K562 (cell line): ENCODE measurements around the gene ABLIM1. TPM values are rescaled to one million over a fixed set of nuclear protein-coding genes. Genes with fewer than 3 reads are reported as not detected.

Experiments
- ATAC-seq: fragments of 200-7000 bp; cut with Tn5 transposase; 3 replicates; pipeline ENCODE4 v1.9.1; 2020; ENCODE audit warnings: moderate library complexity
- BruUV-seq: library from RNA; stranded (reverse); fragments of 400-500 nt; replicated peaks from 2 replicates; lab custom pipeline; 2021; lab: Mats Ljungman, UMichigan
- CTCF ChIA-PET: fragments of 300-600 bp; formaldehyde crosslinking; extraction: SDS; loops from one replicate; lab custom pipeline; 2021; ENCODE audit warnings: low intra/inter-chr PET ratio; lab: Yijun Ruan, JAX
- POLR2A ChIA-PET: fragments of 300-600, 350-650 bp; sonication (Branson Sonifier 250); formaldehyde crosslinking; extraction: SDS; loops from one replicate; lab custom pipeline; 2021; ENCODE audit warnings: antibody characterized with exemption, inconsistent platforms; lab: Yijun Ruan, JAX
- DNase-seq, 4 experiments: peaks; one replicate each; pipeline versions ENCODE4 v3.0.0 to v3.0.0-alpha.2; 2011 to 2018; ENCODE audit warnings: low spot score in 3 of 4, mixed read lengths in 3 of 4; ENCODE audit errors: extremely low read depth in 1 of 4
- FAIRE-seq: peaks from 2 replicates; lab custom pipeline; 2011; peaks lifted over from hg19 to GRCh38; lab: Jason Lieb, UNC
- H2AFZ ChIP-seq: 2 replicates; pipeline ENCODE4 v1.6.0; 2011; ENCODE audit warnings: low read depth, low read length, control low read depth, inconsistent platforms
- H3K27ac ChIP-seq: fragments of 200-600 bp; 3 replicates; pipeline ENCODE4 v1.8.0; 2011; ENCODE audit warnings: low read depth, mild to moderate bottlenecking, control low read depth, inconsistent platforms, low read length, moderate library complexity, mixed read lengths; ENCODE audit errors: extremely low read depth
- H3K27me3 ChIP-seq, 2 experiments: fragments of 300-600 bp in 1 of 2; 2 replicates in 1 of 2; 3 replicates in 1 of 2; pipeline versions ENCODE4 v1.6.0 to v1.8.0; 2011; ENCODE audit warnings: inconsistent platforms in 2 of 2, low read length in 2 of 2, mild to moderate bottlenecking in 1 of 2, mixed read lengths in 1 of 2, moderate library complexity in 1 of 2; ENCODE audit not compliant: control insufficient read depth in 2 of 2, insufficient read depth in 2 of 2
- H3K36me3 ChIP-seq: fragments of 300-600 bp; 3 replicates; pipeline ENCODE4 v1.8.0; 2011; ENCODE audit warnings: mild to moderate bottlenecking, low read length, inconsistent platforms; ENCODE audit not compliant: control insufficient read depth, insufficient read depth
- H3K4me1 ChIP-seq, 2 experiments: fragments of 200-600 bp in 1 of 2; replicated peaks in 1 of 2; 2 replicates in 1 of 2; 3 replicates in 1 of 2; pipeline versions ENCODE4 v1.5.1 to v1.8.0; 2011; ENCODE audit warnings: inconsistent platforms in 2 of 2, low read length in 2 of 2, mild to moderate bottlenecking in 1 of 2, mixed read lengths in 1 of 2, moderate library complexity in 1 of 2; ENCODE audit not compliant: control insufficient read depth in 2 of 2, insufficient read depth in 2 of 2
- H3K4me2 ChIP-seq: 2 replicates; pipeline ENCODE4 v1.6.1; 2011; ENCODE audit warnings: low read length, control low read depth, inconsistent platforms, mixed read lengths; ENCODE audit not compliant: insufficient read depth
- H3K4me3 ChIP-seq: fragments of 200-600 bp; sonication (generic), shearing (Covaris generic); 2 replicates; pipeline ENCODE4 v1.5.1; 2016; ENCODE audit warnings: control low read depth, inconsistent platforms
- H3K79me2 ChIP-seq: fragments of 200-600 bp; 3 replicates; pipeline ENCODE4 v1.8.0; 2011; ENCODE audit warnings: low read length, inconsistent platforms; ENCODE audit not compliant: control insufficient read depth, insufficient read depth
- H3K9ac ChIP-seq, 2 experiments: 2 replicates each; pipeline versions ENCODE4 v1.6.0 to v1.6.1; 2011; ENCODE audit warnings: low read depth in 2 of 2, low read length in 2 of 2, control low read depth in 1 of 2, inconsistent platforms in 1 of 2, mild to moderate bottlenecking in 1 of 2, mixed read lengths in 1 of 2; ENCODE audit not compliant: insufficient read depth in 1 of 2
- H3K9me1 ChIP-seq: one replicate; pipeline ENCODE4 v1.6.0; 2011; ENCODE audit warnings: inconsistent platforms, mild to moderate bottlenecking, low read length, moderate library complexity; ENCODE audit not compliant: control insufficient read depth, insufficient read depth
- H3K9me3 ChIP-seq: replicated peaks from 2 replicates; pipeline ENCODE4 v1.5.1; 2011; ENCODE audit warnings: low read depth, low read length, inconsistent platforms; ENCODE audit not compliant: control insufficient read depth, insufficient read depth
- H4K20me1 ChIP-seq: replicated peaks from 2 replicates; pipeline ENCODE4 v1.6.1; 2011; ENCODE audit warnings: low read length, inconsistent platforms, mixed read lengths; ENCODE audit not compliant: control insufficient read depth, insufficient read depth
- ZNF217 ChIP-seq: sonication (generic); formaldehyde crosslinking; IDR thresholded peaks from 2 replicates; pipeline ENCODE4 v1.8.0; 2022; ENCODE audit warnings: mild to moderate bottlenecking, missing genetic modification reagents
- ZNF311 ChIP-seq: fragments of 250-450 bp; sonication (Bioruptor Pico); IDR thresholded peaks from 2 replicates; pipeline ENCODE4 v1.4.0; 2020; ENCODE audit warnings: mild to moderate bottlenecking, moderate library complexity
- ZNF780A ChIP-seq: fragments of 250-450 bp; sonication (Bioruptor Pico); IDR thresholded peaks from 2 replicates; pipeline ENCODE4 v1.5.0; 2021; ENCODE audit warnings: mild to moderate bottlenecking
- WGBS: fragments of 100-300 bp; shearing (Covaris generic); methylation state at CpG from one replicate; pipeline ENCODE4 v1.1.6; 2016; ENCODE audit warnings: low coverage, mixed read lengths; ENCODE audit not compliant: insufficient coverage; ENCODE audit errors: missing lambda C conversion rate; 5-methylcytosine and 5-hydroxymethylcytosine counted together
- in situ Hi-C: fragments of 300-500 bp; cut with MboI; formaldehyde crosslinking; loops from 4 replicates; pipeline ENCODE4 v1.15.0; 2018; ENCODE audit warnings: inconsistent platforms, mixed read lengths
- intact Hi-C: fragments of 100-400 bp; cut with micrococcal nuclease; formaldehyde crosslinking; loops from 2 replicates; pipeline ENCODE4 v1.14.2; 2022
- polyA plus RNA-seq, 8 experiments: library from polyadenylated mRNA; depleted of rRNA in 4 of 8; stranded (reverse) in 5 of 8; unstranded in 3 of 8; fragments of >200 nt; fragmentation: Nextera tagmentation in 2 of 8; fragmentation: Illumina TruSeq in 1 of 8; extraction: Ambion mirVana in 2 of 8; extraction: Trizol in 1 of 8; gene quantifications; 2 replicates each; pipeline versions ENCODE4 v1.2.1 to v1.2.3, GENCODE V29; 2011 to 2014; ENCODE audit warnings: inconsistent platforms in 1 of 8, missing spikeins in 1 of 8
- total RNA-seq, 7 experiments: library from RNA; depleted of rRNA in 6 of 7; stranded (reverse); fragments of >200 nt in 6 of 7; fragmentation: Illumina TruSeq in 2 of 7; extraction: Trizol in 2 of 7; gene quantifications; 2 replicates each; pipeline versions ENCODE4 v1.2.1 to v1.2.3, GENCODE V29; 2011 to 2021; ENCODE audit warnings: low replicate concordance in 1 of 7

ABLIM1 gene
- total and polyA plus RNA-seq, 9 of the 15 experiments (the other 6 are each of a cell fraction or from before 2014, with no cell fraction given): 0.07 to 0.49 (median 0.14) TPM; not detected in 6

DNA sequence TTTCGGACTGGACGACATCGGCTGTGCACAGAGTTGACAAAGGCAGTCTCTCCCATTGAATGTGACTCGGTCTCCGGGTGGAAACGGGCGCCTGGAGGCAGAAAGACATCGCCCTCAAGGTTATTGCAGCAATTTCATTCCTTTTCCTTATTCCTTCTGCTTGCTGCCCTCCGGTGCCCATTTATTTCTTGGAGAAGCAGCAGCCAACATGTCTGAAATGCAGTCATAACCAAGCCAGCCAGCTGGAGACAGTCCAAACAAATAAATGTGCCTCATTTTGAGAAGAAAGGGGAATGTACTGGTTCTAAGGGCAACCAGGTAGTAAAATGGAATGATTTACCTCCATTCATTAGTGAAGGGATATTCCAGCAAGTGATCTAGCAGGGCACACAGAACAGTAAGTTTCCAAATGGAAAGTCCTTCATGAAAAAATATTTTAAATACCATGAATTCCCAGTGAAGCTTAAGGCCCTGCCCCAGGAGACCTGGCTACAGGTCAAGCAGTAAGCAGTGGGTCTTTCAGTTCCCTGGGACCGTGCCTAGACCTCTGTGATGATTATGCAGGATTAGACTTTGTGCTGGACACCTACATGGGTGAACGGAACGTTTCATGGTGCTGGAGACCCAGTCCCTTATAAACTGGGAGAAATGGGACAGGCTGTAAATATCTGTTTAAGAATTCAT is 86.6 kb downstream of the ABLIM1 start:
- no peak for ATAC-seq
- H3K36me3 ChIP-seq: no peaks in the 10 kb centered on the region
- DNase-seq: no peak
- H3K27ac ChIP-seq: no peak overlapping the region
- intact Hi-C loops (no loop called here), in situ Hi-C loops (no loop called here)
- no peaks in the 10 kb centered on the region for H3K9me1 ChIP-seq
- H3K9me3 ChIP-seq: no peaks in the 10 kb centered on the region
- no peaks in the 10 kb centered on the region for H3K79me2 ChIP-seq
- H3K9ac ChIP-seq: no peak overlapping the region
- H3K4me1 ChIP-seq: no peaks in the 10 kb centered on the region
- H2AFZ ChIP-seq: no peak overlapping the region
- no peak overlapping the region for H3K4me2 ChIP-seq
- H4K20me1 ChIP-seq: no peaks in the 10 kb centered on the region
- no TSS peak for BruUV-seq
- ChIA-PET CTCF (no interaction called here), POLR2A (interaction anchor here (0.6 kb wide), 1 partner anchor 1333 kb away, joined by 3 read pairs; no protein-coding TSS in a partner anchor)
- no peak overlapping the region for H3K4me3 ChIP-seq
- no peak for FAIRE-seq
- no peaks in the 10 kb centered on the region for H3K27me3 ChIP-seq
- whole genome bisulfite sequencing: 1% methylated on average over 9 of the region's 12 CpGs
- TF ChIP-seq ZNF780A (CRISPR knock-in tag) (no peak), ZNF311 (CRISPR knock-in tag) (no peak)

DNA sequence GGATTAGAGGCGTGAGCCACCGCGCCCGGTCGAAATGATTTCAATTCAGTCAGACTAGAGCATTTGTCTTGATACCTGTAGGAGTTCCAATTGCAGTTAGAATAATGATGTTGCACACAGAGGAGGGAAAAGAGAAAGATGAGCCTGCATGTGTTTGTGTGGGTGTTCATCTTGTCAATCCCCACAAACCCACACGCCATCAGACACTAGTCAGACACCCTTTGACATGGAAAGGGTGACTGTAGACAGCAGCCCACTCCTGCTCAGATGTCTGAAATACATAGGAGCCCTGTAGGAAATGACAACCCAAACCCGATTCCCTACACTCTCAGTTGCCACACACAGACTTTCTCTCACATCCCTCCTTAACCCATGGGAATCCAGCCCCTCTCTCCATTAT is 92.0 kb downstream of the ABLIM1 start:
- no TSS peak for BruUV-seq
- no peak for TF ChIP-seq ZNF217 (CRISPR knock-in tag)
- Histone ChIP-seq H3K4me3 (no peak overlapping the region), H2AFZ (no peak overlapping the region), H4K20me1 (no peaks in the 10 kb centered on the region), H3K4me2 (no peak overlapping the region), H3K9ac (no peak overlapping the region), H3K27ac (no peak overlapping the region), H3K9me3 (no peaks in the 10 kb centered on the region), H3K79me2 (no peaks in the 10 kb centered on the region), H3K36me3 (no peaks in the 10 kb centered on the region), H3K27me3 (no peaks in the 10 kb centered on the region), H3K4me1 (no peaks in the 10 kb centered on the region), H3K9me1 (no peaks in the 10 kb centered on the region)
- intact Hi-C loops: no loop called here
- ATAC-seq (no peak), FAIRE-seq (no peak), DNase-seq (no peak)
- in situ Hi-C loops: no loop called here
- WGBS: 46% methylated on average over 7 of the region's 7 CpGs
- CTCF ChIA-PET: no interaction called here
- POLR2A ChIA-PET: no interaction called here
